Stimulated activated CD4-positive, alpha-beta T cell treated with anti-CD3 and anti-CD28 coated beads, Interleukin-4, amount 100 ng/mL, for 24 hours (primary cell): ENCODE results near the gene ITGA4.
A peak's percentile ranks its signal among the peaks of the same experiment; 100 is the strongest.
"Not testable (repeated sequence)": the region's sequence is repeated elsewhere in the genome, so short reads cannot be mapped to it uniquely, and the experiment has no call there.

Experiments used
- DNase-seq: peaks from one replicate; pipeline ENCODE4 v3.0.0-alpha.2; 2020

ITGA4 gene

GRCh38 chr2:181457121-181457740 is at the start of gene ITGA4:
Gene ITGA4, plus strand, starts transcription at chr2:181457386. Its CDS starts 269 bp downstream, at chr2:181457655.
- peak; percentile 83 for DNase-seq

GRCh38 chr2:181408861-181409260 is 48.3 kb upstream of the ITGA4 start:
- no peak for DNase-seq

GRCh38 chr2:181411105-181411849 is 45.9 kb upstream of the ITGA4 start:
- no peak for DNase-seq

DNA sequence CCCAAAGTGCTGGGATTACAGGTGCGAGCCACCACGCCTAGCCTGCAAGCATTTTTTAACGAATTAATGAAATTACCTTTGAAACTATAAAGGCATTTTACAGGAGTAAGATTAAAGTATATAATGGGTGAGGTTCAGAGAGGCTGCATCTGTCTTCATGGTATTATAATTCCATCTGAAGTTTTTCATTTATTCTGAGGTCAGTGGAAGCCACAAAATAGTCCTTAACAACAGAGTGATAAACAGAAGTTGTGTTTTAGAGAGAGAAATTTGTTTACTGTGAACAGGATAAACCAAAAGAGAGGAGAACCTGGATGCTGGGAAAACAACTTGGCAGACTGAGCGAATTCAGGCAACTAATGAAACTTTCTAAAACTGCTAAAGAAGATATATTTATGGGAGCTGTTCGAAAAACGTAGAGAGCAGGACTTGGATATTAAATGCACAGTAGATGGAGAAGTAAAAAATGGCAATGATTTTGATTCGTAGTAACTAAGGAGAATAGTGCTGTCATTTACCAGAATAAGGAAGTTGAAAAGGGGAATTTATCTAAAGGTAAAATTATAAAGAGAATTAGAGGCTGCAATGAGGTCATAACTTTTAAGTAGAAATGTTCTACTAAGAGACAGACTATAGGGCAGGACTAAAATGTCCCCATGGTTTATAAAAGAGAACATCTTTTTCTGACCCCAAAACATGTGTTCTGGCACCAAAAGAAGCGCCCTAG is 37.9 kb upstream of the ITGA4 start:
- DNase-seq: no peak

GRCh38 chr2:181420259-181421130 is 36.7 kb upstream of the ITGA4 start:
- DNase-seq: no peak

GRCh38 chr2:181421131-181421458 is 36.1 kb upstream of the ITGA4 start:
- DNase-seq: no peak

DNA sequence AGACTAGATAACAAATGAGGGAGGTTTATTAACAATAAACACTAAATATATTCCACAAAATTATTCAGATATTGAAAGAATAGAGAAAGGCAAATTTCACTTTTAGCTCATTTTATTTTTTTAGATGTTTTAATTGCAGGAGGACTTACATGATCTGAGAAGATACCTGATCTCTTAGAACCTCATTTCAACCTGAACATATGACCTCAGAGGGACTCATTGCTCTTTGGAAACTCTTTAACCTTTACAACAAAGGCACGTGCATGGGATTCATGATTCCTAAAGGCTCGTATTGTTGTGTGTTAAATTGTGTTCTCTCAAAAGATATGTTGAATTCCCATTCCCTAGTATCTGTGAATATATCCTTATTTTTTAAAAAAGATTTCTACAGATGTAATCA is 35.7 kb upstream of the ITGA4 start:
- no peak for DNase-seq

DNA sequence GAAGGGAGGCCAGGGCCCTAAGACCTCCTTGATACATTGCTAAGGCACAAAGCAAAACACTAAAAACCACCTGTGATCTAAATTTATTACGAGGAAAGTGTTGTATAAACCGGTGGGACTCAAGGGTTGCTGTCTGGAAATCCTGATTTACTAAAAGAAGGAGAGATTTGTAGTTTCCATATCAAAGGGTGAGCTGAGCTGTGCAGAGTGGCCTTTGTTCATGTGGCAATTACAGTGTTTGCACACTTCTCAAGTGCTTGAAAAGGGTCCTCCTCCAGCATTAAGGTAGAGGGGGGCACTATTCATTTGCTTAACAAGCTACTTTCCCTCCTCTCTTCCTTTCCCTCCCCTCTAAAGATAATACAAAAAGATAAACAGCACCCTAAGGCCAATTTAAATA is 30.5 kb upstream of the ITGA4 start:
- no peak for DNase-seq

- peak; percentile 15 for DNase-seq
Observed at GRCh38 chr2:181430406-181431118, 26.6 kb upstream of the ITGA4 start.

DNA sequence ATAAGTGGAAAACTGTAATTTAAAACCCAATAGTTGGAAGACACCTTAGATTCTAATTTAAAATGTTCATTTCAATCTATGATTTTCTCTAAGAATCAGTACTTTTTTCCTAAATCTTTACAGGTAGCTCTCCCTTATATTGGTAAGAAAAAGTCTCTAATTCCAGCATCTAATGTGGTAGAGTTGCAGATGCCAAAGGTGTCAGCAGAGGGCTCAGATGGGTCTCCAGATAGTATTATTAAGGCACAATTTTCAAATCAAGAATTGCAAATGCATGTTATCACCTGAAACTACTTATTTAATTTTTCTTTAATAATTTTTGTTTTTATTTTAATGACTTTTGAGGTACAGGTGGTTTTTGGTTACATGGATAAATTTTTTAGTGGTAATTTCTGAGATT is 25.5 kb upstream of the ITGA4 start:
- DNase-seq: no peak

DNA sequence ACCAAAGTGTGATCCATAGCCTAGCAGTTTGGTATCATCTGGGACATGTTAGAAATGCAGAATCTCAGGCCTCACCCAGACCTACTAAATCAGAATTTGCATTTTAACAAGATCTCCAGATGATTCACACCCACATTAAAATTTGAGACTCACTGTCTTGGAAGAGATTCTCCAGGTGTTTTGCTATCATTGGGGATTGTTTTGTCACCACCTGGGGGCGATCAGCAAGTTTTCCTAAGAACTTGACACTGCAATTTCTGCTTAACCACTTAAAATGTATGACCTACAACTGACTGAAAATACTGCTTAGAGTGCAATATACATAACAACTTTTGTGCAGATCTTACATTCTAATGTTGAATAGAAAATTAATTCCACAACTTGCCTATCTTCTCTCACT is 18.9 kb upstream of the ITGA4 start:
- DNase-seq: no peak

DNA sequence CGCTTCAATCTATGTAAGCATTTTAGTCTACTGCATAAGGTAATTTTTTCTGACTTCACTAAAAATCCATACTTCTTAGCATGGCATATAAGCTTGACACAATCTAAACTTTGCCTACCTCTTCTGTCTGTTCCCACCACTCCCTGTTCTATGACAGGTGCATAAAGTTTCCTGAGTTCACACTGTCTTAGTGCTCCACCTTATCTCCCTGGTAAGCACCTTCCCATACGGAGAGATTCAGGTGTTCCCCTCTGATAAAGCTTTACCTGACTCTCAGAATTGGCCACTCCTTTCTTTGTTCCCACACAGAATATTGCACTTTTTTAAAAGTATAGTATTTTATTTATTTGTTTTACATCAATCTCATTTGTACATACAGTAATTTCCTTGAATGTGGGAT is 16.8 kb upstream of the ITGA4 start:
- DNase-seq: no peak

- no peak for DNase-seq
Observed at GRCh38 chr2:181440919-181441318, 16.3 kb upstream of the ITGA4 start.

DNA sequence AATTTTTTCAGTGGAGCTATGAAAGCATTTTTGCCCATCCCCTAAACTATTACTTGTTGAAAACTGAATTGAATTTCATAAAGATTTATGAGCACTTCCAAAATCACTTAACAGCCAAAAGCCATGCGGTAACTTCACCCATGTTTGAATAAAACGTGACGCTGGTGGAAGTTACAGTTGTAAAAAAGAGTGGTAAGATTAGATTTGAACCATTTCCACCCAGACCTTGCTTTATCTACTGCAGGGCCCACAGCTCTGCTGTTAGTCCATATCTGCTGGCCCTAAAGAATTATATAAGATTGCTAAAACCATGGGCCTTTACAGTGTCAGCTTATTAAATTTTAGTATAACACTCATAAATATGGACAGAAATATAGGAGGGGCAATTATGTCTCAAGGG is 15.5 kb upstream of the ITGA4 start:
- no peak for DNase-seq

- DNase-seq: no peak
Observed at GRCh38 chr2:181444654-181445053, 12.5 kb upstream of the ITGA4 start.

- no peak for DNase-seq
Observed at GRCh38 chr2:181446985-181447384, 10.2 kb upstream of the ITGA4 start.

DNA sequence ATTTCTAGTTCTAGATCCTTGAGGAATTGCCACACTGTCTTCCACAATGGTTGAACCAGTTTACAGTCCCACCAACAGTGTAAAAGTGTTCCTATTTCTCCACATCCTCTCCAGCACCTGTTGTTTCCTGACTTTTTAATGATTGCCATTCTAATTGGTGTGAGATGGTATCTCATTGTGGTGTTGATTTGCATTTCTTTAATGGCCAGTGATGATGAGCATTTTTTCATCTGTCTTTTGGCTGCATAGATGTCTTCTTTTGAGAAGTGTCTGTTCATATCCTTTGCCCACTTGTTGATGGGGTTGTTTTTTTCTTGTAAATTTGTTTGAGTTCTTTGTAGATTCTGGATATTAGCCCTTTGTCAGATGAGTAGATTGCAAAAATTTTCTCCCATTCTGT is 7.9 kb upstream of the ITGA4 start:
- not testable (repeated sequence) for DNase-seq

GRCh38 chr2:181454686-181455450 is 2.3 kb upstream of the ITGA4 start:
- no peak for DNase-seq

GRCh38 chr2:181456660-181457120 is 496 bp upstream of the ITGA4 start:
- DNase-seq: peak; percentile 63

GRCh38 chr2:181457741-181458425 is 697 bp downstream of the ITGA4 start:
- peak; percentile 69 for DNase-seq

- no peak for DNase-seq
Observed at GRCh38 chr2:181458871-181459270, 1.7 kb downstream of the ITGA4 start.
